ENCODE data around the gene MACO1. TPM values are rescaled to one million over a fixed set of nuclear protein-coding genes. Genes with fewer than 3 reads are reported as not detected.

MACO1 gene
- total RNA-seq, 1 experiment from 2014 or later, result 9.8 TPM

DNA sequence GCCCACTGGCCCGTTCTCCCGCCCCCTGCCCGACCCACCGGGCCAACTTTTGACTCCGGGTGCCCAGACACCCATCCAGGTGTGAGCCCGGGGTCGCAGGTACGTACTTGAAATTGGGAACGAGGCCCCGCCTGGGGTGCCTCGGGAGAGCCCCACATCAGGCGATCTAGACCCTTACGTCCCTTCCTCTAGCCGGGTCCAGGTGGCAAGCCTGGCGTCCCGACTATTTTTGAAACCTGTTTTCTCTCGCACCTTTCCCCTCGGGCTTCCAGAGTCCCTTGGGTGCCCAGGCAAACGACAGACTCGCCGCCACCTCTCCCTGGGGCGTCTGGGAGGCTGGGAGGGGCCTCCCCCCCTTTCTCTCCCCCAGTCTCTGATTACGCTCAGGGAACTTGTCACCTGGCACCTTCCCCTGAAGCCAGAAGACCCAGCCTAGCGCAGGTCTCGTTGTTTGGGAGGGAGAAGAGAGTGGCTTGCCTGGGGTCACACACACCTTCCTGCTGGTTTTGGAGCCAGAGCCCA, 113.6 kb downstream of the MACO1 start (continued):
- TF ChIP-seq, protein P1, sequence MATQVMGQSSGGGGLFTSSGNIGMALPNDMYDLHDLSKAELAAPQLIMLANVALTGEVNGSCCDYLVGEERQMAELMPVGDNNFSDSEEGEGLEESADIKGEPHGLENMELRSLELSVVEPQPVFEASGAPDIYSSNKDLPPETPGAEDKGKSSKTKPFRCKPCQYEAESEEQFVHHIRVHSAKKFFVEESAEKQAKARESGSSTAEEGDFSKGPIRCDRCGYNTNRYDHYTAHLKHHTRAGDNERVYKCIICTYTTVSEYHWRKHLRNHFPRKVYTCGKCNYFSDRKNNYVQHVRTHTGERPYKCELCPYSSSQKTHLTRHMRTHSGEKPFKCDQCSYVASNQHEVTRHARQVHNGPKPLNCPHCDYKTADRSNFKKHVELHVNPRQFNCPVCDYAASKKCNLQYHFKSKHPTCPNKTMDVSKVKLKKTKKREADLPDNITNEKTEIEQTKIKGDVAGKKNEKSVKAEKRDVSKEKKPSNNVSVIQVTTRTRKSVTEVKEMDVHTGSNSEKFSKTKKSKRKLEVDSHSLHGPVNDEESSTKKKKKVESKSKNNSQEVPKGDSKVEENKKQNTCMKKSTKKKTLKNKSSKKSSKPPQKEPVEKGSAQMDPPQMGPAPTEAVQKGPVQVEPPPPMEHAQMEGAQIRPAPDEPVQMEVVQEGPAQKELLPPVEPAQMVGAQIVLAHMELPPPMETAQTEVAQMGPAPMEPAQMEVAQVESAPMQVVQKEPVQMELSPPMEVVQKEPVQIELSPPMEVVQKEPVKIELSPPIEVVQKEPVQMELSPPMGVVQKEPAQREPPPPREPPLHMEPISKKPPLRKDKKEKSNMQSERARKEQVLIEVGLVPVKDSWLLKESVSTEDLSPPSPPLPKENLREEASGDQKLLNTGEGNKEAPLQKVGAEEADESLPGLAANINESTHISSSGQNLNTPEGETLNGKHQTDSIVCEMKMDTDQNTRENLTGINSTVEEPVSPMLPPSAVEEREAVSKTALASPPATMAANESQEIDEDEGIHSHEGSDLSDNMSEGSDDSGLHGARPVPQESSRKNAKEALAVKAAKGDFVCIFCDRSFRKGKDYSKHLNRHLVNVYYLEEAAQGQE (IDR thresholded peaks at IDR 0.05; ENCODE audit: low read depth), result no peak
- TF ChIP-seq CEBPB (IDR thresholded peaks at IDR 0.05; ENCODE audit: low read depth), result no peak

DNA sequence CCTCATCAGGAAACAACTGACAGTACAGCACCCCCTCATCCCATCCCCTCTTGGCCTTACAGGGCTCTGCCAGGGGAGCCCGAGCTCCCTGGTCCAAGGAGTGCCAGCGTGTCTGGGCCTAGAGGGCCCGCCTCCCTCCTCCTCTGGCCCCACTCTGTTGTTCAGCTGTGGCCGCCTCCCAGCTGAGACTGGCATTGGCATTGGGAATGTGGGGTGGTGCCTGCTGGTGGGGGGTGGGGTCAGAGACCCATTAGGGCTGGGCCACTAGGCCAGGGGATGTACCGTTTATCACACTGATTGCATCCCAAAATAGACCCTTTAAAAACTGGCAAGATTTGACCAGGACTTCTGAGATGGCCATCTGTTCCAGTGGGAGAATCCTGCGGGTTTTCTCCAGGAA, 114.1 kb downstream of the MACO1 start:
- H3K9ac ChIP-seq (ENCODE audit: low read length), result peak overlapping the region; percentile 79
- intact Hi-C loops (cut with micrococcal nuclease), result loop anchor here (10.0 kb wide), 1 partner anchor 450 kb away; the partner anchor contains the start of gene PAFAH2
- TF ChIP-seq, protein P2, sequence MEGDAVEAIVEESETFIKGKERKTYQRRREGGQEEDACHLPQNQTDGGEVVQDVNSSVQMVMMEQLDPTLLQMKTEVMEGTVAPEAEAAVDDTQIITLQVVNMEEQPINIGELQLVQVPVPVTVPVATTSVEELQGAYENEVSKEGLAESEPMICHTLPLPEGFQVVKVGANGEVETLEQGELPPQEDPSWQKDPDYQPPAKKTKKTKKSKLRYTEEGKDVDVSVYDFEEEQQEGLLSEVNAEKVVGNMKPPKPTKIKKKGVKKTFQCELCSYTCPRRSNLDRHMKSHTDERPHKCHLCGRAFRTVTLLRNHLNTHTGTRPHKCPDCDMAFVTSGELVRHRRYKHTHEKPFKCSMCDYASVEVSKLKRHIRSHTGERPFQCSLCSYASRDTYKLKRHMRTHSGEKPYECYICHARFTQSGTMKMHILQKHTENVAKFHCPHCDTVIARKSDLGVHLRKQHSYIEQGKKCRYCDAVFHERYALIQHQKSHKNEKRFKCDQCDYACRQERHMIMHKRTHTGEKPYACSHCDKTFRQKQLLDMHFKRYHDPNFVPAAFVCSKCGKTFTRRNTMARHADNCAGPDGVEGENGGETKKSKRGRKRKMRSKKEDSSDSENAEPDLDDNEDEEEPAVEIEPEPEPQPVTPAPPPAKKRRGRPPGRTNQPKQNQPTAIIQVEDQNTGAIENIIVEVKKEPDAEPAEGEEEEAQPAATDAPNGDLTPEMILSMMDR (IDR thresholded peaks at IDR 0.05 in 2 of 3, conservative IDR thresholded peaks at IDR 0.05 in 1 of 3; ENCODE audit: borderline replicate concordance in 1 of 3, insufficient read depth in 1 of 3, low read depth in 2 of 3, low read length in 2 of 3), result no peak
- TF ChIP-seq POLR2AphosphoS5 (IDR thresholded peaks at IDR 0.05; ENCODE audit: low read depth, low read length) (0 out of 2 replicates have a peak, but pooled peaks have one; percentile 18), YY1 (IDR thresholded peaks at IDR 0.05; ENCODE audit: extremely low read depth, insufficient replicate concordance, low read depth, low read length) (peak; percentile 22)
- POLR2A ChIA-PET, result no interaction called here
- H3K9me2 ChIP-seq (ENCODE audit: insufficient read depth), result no peaks in the 10 kb centered on the region
- H4K20me1 ChIP-seq (ENCODE audit: insufficient read depth), result no peaks in the 10 kb centered on the region; the same call in 1 of the 2 replicates
- CTCF ChIA-PET, result no interaction called here
- H3K36me3 ChIP-seq (ENCODE audit: control insufficient read depth in 1 of 2, insufficient read depth in 2 of 2, low read length in 2 of 2), result no peaks in the 10 kb centered on the region
- H3K4me1 ChIP-seq (ENCODE audit: control insufficient read depth in 1 of 2, insufficient read depth in 2 of 2, low read length in 2 of 2), result peaks cover 32 to 47% of the 10 kb centered on the region in 2 experiments
- H3K27ac ChIP-seq (ENCODE audit: low read depth, low read length), result peak overlapping the region; percentile 83; the same call in 1 of the 2 replicates
- H3K79me2 ChIP-seq (ENCODE audit: insufficient read depth, low read length), result peaks cover 30% of the 10 kb centered on the region
- peak; percentile 49 for ATAC-seq
- no peak for DNase-seq (ENCODE audit: low read depth, low spot score)
- peak overlapping the region; percentile 98 for H3K4me2 ChIP-seq (ENCODE audit: low read length)
- H3K27me3 ChIP-seq (ENCODE audit: insufficient read depth, low read length), result no peaks in the 10 kb centered on the region
- no peaks in the 10 kb centered on the region for H3K9me3 ChIP-seq (ENCODE audit: control insufficient read depth in 1 of 2, insufficient read depth in 1 of 2, low read depth in 1 of 2, low read length in 2 of 2)
- H3K4me3 ChIP-seq (replicated peaks in 1 of 2; ENCODE audit: low read depth in 1 of 2, low read length in 2 of 2), result peak overlapping the region; percentile 61 to 86
- RAD21 ChIA-PET (ENCODE audit: low non-redundant PET in 1 of 2, low total read pairs in 2 of 2, uncharacterized antibody in 2 of 2, unreplicated experiment in 2 of 2), result no interaction called here
- BruUV-seq (replicated peaks), result no TSS peak
- no peak overlapping the region for H2AFZ ChIP-seq (ENCODE audit: low read depth, low read length, poor library complexity, severe bottlenecking)
